NCI-H82 (cell line): ENCODE data around the gene CACNA1I.
A peak's percentile ranks its signal among the peaks of the same experiment; 100 is the strongest.

Source experiments
- DNase-seq: peaks from one replicate; lab custom pipeline; 2025; lab: John Stamatoyannopoulos, UW

The CACNA1I gene

GRCh38 chr22:39666495-39666894 lies 95.9 kb downstream of the CACNA1I start:
- DNase-seq, result no peak

GRCh38 chr22:39666926-39667325 lies 96.4 kb downstream of the CACNA1I start:
- DNase-seq, result no peak

GRCh38 chr22:39669432-39669831 lies 98.9 kb downstream of the CACNA1I start:
- no peak for DNase-seq

- no peak for DNase-seq
Observed at GRCh38 chr22:39671936-39672335, 101.4 kb downstream of the CACNA1I start.

- no peak for DNase-seq
Observed at GRCh38 chr22:39674536-39674935, 104.0 kb downstream of the CACNA1I start.

GRCh38 chr22:39675947-39676346 lies 105.4 kb downstream of the CACNA1I start:
- DNase-seq, result peak; percentile 7

GRCh38 chr22:39677967-39678366 lies 107.4 kb downstream of the CACNA1I start:
- no peak for DNase-seq

- no peak for DNase-seq
Observed at GRCh38 chr22:39678862-39679490, 108.4 kb downstream of the CACNA1I start.

GRCh38 chr22:39679652-39680051 lies 109.1 kb downstream of the CACNA1I start:
- DNase-seq, result no peak

GRCh38 chr22:39680486-39680885 lies 109.9 kb downstream of the CACNA1I start:
- DNase-seq, result no peak

GRCh38 chr22:39681038-39681861 lies 110.7 kb downstream of the CACNA1I start:
- DNase-seq, result no peak

- DNase-seq, result no peak
Observed at GRCh38 chr22:39682994-39683393, 112.4 kb downstream of the CACNA1I start.

GRCh38 chr22:39683639-39684038 lies 113.1 kb downstream of the CACNA1I start:
- DNase-seq, result no peak

GRCh38 chr22:39684702-39685281 lies 114.2 kb downstream of the CACNA1I start:
- no peak for DNase-seq

- no peak for DNase-seq
Observed at GRCh38 chr22:39685336-39686177, 115.0 kb downstream of the CACNA1I start.

- no peak for DNase-seq
Observed at GRCh38 chr22:39686178-39686620, 115.6 kb downstream of the CACNA1I start.

- DNase-seq, result no peak
Observed at GRCh38 chr22:39686776-39687525, 116.4 kb downstream of the CACNA1I start.

- DNase-seq, result peak; percentile 14
Observed at GRCh38 chr22:39688186-39688785, 117.7 kb downstream of the CACNA1I start.

GRCh38 chr22:39689421-39689820 lies 118.9 kb downstream of the CACNA1I start:
- no peak for DNase-seq

GRCh38 chr22:39690881-39691605 lies 120.5 kb downstream of the CACNA1I start:
- peak; percentile 54 for DNase-seq
